SK-N-SH (cell line): ENCODE results near the gene EEA1. TPM values are rescaled to one million over a fixed set of nuclear protein-coding genes. Genes with fewer than 3 reads are reported as not detected.
A peak's percentile ranks its signal among the peaks of the same experiment; 100 is the strongest.

ENCODE experiments used
- CTCF ChIA-PET: fragments of 300-600, 350-600 bp; formaldehyde crosslinking; extraction: SDS; loops from one replicate; lab custom pipeline; 2021; lab: Yijun Ruan, JAX
- POLR2A ChIA-PET: fragments of 350-600 bp; sonication (Branson Sonifier 250); formaldehyde crosslinking; extraction: SDS; loops from one replicate; lab custom pipeline; 2020; ENCODE audit warnings: antibody characterized with exemption, inconsistent platforms; lab: Yijun Ruan, JAX
- DNase-seq: peaks from one replicate; pipeline ENCODE4 v3.0.0; 2012
- H2AFZ ChIP-seq: fragments of 200-600 bp; sonication (generic); 2 replicates; pipeline ENCODE4 v1.8.1; 2016; ENCODE audit warnings: antibody characterized with exemption, mild to moderate bottlenecking, low read depth
- H3F3A ChIP-seq: fragments of 200-600 bp; sonication (generic); replicated peaks from 2 replicates; pipeline ENCODE3; 2016; ENCODE audit warnings: antibody characterized with exemption, mild to moderate bottlenecking; ENCODE audit not compliant: insufficient read depth
- H3K27ac ChIP-seq, 2 experiments: fragments of 200-500 bp in 1 of 2; fragments of 200-600 bp in 1 of 2; sonication (Bioruptor generic) in 1 of 2; sonication (generic), shearing (Covaris generic) in 1 of 2; 2 replicates each; pipeline versions ENCODE4 v1.5.1 to v1.6.1; 2014 to 2016; ENCODE audit warnings: low read depth in 2 of 2, inconsistent platforms in 1 of 2, low read length in 1 of 2, mild to moderate bottlenecking in 1 of 2, mixed read lengths in 1 of 2
- H3K27me3 ChIP-seq: fragments of 200-600 bp; sonication (generic), shearing (Covaris generic); 2 replicates; pipeline ENCODE4 v1.6.1; 2016; ENCODE audit warnings: mixed run types; ENCODE audit not compliant: insufficient read depth
- H3K36me3 ChIP-seq, 2 experiments: fragments of 200-500 bp in 1 of 2; fragments of 200-600 bp in 1 of 2; sonication (Bioruptor generic) in 1 of 2; sonication (generic) in 1 of 2; replicated peaks in 1 of 2; 2 replicates each; pipeline versions ENCODE3 to v1.5.1; 2014 to 2016; ENCODE audit warnings: low read length in 1 of 2, mild to moderate bottlenecking in 1 of 2; ENCODE audit not compliant: insufficient read depth in 2 of 2, control insufficient read depth in 1 of 2
- H3K4me1 ChIP-seq, 2 experiments: fragments of 200-500 bp in 1 of 2; fragments of 200-600 bp in 1 of 2; sonication (Bioruptor generic) in 1 of 2; sonication (generic), shearing (Covaris generic) in 1 of 2; 2 replicates each; pipeline versions ENCODE4 v1.5.1 to v1.6.1; 2014 to 2016; ENCODE audit warnings: low read depth in 1 of 2, low read length in 1 of 2, mixed run types in 1 of 2; ENCODE audit not compliant: insufficient read depth in 2 of 2, control insufficient read depth in 1 of 2
- H3K4me2 ChIP-seq: fragments of 200-600 bp; sonication (generic), shearing (Covaris generic); 2 replicates; pipeline ENCODE4 v1.6.1; 2017; ENCODE audit warnings: mixed run types
- H3K4me3 ChIP-seq, 2 experiments: fragments of 200-500 bp in 1 of 2; fragments of 200-600 bp in 1 of 2; sonication (Bioruptor generic) in 1 of 2; sonication (generic), shearing (Covaris generic) in 1 of 2; 2 replicates each; pipeline versions ENCODE4 v1.5.1 to v1.8.1; 2014 to 2016; ENCODE audit warnings: low read depth in 2 of 2, inconsistent platforms in 1 of 2, low read length in 1 of 2, mild to moderate bottlenecking in 1 of 2, mixed read lengths in 1 of 2, moderate library complexity in 1 of 2
- H3K79me2 ChIP-seq: fragments of 200-600 bp; sonication (generic); 2 replicates; pipeline ENCODE4 v1.8.1; 2017; ENCODE audit warnings: mild to moderate bottlenecking; ENCODE audit not compliant: insufficient read depth
- H3K9ac ChIP-seq: fragments of 200-600 bp; sonication (generic); 2 replicates; pipeline ENCODE4 v1.6.1; 2017; ENCODE audit warnings: mixed run types
- H3K9me2 ChIP-seq: fragments of 200-600 bp; sonication (generic); 2 replicates; pipeline ENCODE4 v1.6.1; 2017; ENCODE audit warnings: mixed run types
- H3K9me3 ChIP-seq: fragments of 200-600 bp; sonication (generic); 2 replicates; pipeline ENCODE4 v1.6.1; 2017; ENCODE audit warnings: mixed run types, mild to moderate bottlenecking, moderate library complexity
- H4K20me1 ChIP-seq: fragments of 200-600 bp; sonication (generic); 2 replicates; pipeline ENCODE4 v1.6.1; 2017; ENCODE audit warnings: mild to moderate bottlenecking, mixed run types; ENCODE audit not compliant: insufficient read depth
- CTCF ChIP-seq: fragments of 200-600 bp; sonication (generic); IDR thresholded peaks from 2 replicates; pipeline ENCODE4 v1.6.1; 2017; ENCODE audit warnings: antibody characterized with exemption, mild to moderate bottlenecking, moderate library complexity
- ELF1 ChIP-seq: IDR thresholded peaks from 2 replicates; pipeline ENCODE4 v1.4.0; 2012
- EP300 ChIP-seq, 2 experiments: IDR thresholded peaks; 2 replicates each; pipeline versions ENCODE4 v1.4.0 to v1.6.1; 2012; ENCODE audit warnings: borderline replicate concordance in 1 of 2, low read depth in 1 of 2, low read length in 1 of 2
- EZH2phosphoT487 ChIP-seq: fragments of 200-600 bp; sonication (generic); IDR thresholded peaks from 2 replicates; pipeline ENCODE4 v1.6.1; 2017; ENCODE audit warnings: low read depth, mixed run types, mild to moderate bottlenecking, antibody characterized with exemption, moderate library complexity, borderline replicate concordance
- FOSL2 ChIP-seq: IDR thresholded peaks from 2 replicates; pipeline ENCODE4 v1.4.0; 2012; ENCODE audit warnings: low read depth, mild to moderate bottlenecking, moderate library complexity, borderline replicate concordance
- FOXM1 ChIP-seq: IDR thresholded peaks from 2 replicates; pipeline ENCODE4 v1.4.0; 2012; ENCODE audit warnings: low read depth, mild to moderate bottlenecking
- GATA2 ChIP-seq: sonication (generic); formaldehyde crosslinking; IDR thresholded peaks from 2 replicates; pipeline ENCODE4 v1.5.0; 2020; ENCODE audit warnings: mild to moderate bottlenecking, missing genetic modification reagents
- MAX ChIP-seq: IDR thresholded peaks from 2 replicates; pipeline ENCODE4 v1.4.0; 2012; ENCODE audit warnings: low read depth
- MEF2A ChIP-seq: IDR thresholded peaks from 2 replicates; pipeline ENCODE4 v1.4.0; 2012; ENCODE audit warnings: low read depth, borderline replicate concordance
- NFIC ChIP-seq: IDR thresholded peaks from 2 replicates; pipeline ENCODE4 v1.4.0; 2012; ENCODE audit warnings: borderline replicate concordance
- NRF1 ChIP-seq: IDR thresholded peaks from 2 replicates; pipeline ENCODE4 v1.6.1; 2012; ENCODE audit warnings: low read depth, mild to moderate bottlenecking, low read length
- PBX3 ChIP-seq: IDR thresholded peaks from 2 replicates; pipeline ENCODE4; 2012
- POLR2AphosphoS5 ChIP-seq: IDR thresholded peaks from 2 replicates; pipeline ENCODE4 v1.6.1; 2012; ENCODE audit warnings: low read depth, low read length
- RAD21 ChIP-seq: IDR thresholded peaks from 2 replicates; pipeline ENCODE4 v1.6.1; 2012; ENCODE audit warnings: mild to moderate bottlenecking, low read length
- RCOR1 ChIP-seq: fragments of 150-350 bp; IDR thresholded peaks from 2 replicates; pipeline ENCODE4 v1.6.1; 2017; ENCODE audit warnings: antibody characterized with exemption, low read length
- REST ChIP-seq: IDR thresholded peaks from 2 replicates; pipeline ENCODE4 v1.6.1; 2012; ENCODE audit warnings: mild to moderate bottlenecking, low read depth, low read length, moderate library complexity
- RXRA ChIP-seq: IDR thresholded peaks from 2 replicates; pipeline ENCODE4 v1.4.0; 2012; ENCODE audit warnings: low read depth, mild to moderate bottlenecking, borderline replicate concordance
- SIN3A ChIP-seq: IDR thresholded peaks from 2 replicates; pipeline ENCODE4 v1.6.1; 2012; ENCODE audit warnings: low read depth, mild to moderate bottlenecking, low read length, moderate library complexity, borderline replicate concordance
- SMC3 ChIP-seq: IDR thresholded peaks from 2 replicates; pipeline ENCODE4 v1.6.1; 2012; ENCODE audit warnings: low read depth, low read length, improper control_type of control experiment
- TCF12 ChIP-seq: IDR thresholded peaks from 2 replicates; pipeline ENCODE4 v1.4.0; 2012
- TEAD4 ChIP-seq: IDR thresholded peaks from 2 replicates; pipeline ENCODE4 v1.4.0; 2012; ENCODE audit warnings: mild to moderate bottlenecking, borderline replicate concordance; ENCODE audit not compliant: insufficient read depth
- USF2 ChIP-seq: fragments of 150-350 bp; IDR thresholded peaks from 2 replicates; pipeline ENCODE4 v1.6.1; 2017; ENCODE audit warnings: antibody characterized with exemption, low read length, low read depth, borderline replicate concordance
- YY1 ChIP-seq: IDR thresholded peaks from 2 replicates; pipeline ENCODE4 v1.4.0; 2012; ENCODE audit warnings: low read depth, mild to moderate bottlenecking
- WGBS: methylation state at CpG from one replicate; pipeline ENCODE4 v1.1.6; 2017; ENCODE audit warnings: low lambda C conversion rate; 5-methylcytosine and 5-hydroxymethylcytosine counted together
- polyA plus RNA-seq, 3 experiments: library from polyadenylated mRNA; depleted of rRNA; stranded (reverse); fragments of >200 nt; gene quantifications; 2 replicates each; pipeline ENCODE4 v1.2.3, GENCODE V29; 2012
- TF ChIP-seq, protein P1 (sequence below): fragments of 150-350 bp; IDR thresholded peaks from 2 replicates; pipeline ENCODE4 v1.6.1; 2016; ENCODE audit warnings: mild to moderate bottlenecking, low read depth, low read length

EEA1 gene
- polyA plus RNA-seq, 1 of the 3 experiments (the other 2 are of a cell fraction), result 1.5 TPM

DNA sequence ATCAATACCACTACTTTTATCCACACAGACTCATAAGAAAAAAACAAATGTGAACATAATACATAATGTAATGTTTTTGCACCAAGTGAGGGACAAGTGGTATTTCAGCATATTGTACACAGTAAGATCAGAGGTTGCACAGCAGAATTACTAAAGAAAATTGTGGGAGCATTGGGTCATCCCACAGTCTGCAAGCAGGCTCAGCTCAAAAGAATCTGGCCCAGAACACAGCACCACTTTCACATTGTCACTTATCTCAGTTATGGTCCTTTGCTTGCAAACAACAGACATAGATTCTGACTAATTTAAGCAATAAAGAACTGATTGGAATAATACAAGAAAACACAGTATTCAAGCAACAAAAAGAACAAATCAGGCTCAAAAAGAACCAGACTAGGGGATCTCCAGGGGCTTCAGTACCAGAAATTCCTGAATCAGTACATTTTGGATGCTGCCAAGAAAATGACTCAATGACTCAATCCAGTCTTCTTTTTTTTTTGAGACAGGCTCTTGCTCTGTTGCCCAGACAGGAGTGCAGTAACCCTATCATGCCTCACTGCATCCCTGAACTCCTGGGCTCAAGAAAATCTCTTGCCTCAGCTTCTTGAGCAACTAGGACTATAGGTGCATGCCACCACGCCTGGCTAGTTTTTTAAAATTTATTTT is 42.9 kb upstream of the EEA1 start:
- no peak for DNase-seq
- CTCF ChIA-PET, result no interaction called here
- Histone ChIP-seq H3K27ac (peak overlapping the region in 1 of 2 experiments; percentile 61; a peak in 2 of 4 replicates), H3K4me3 (peak overlapping the region in 1 of 2 experiments; percentile 40; a peak in 1 of 4 replicates), H3K9me2 (no peaks in the 10 kb centered on the region), H3K9me3 (0 out of 2 replicates have a peak, but pooled peaks cover 3% of the 10 kb centered on the region), H3K9ac (no peak overlapping the region), H2AFZ (no peak overlapping the region), H3K27me3 (no peaks in the 10 kb centered on the region), H3K79me2 (no peaks in the 10 kb centered on the region), H4K20me1 (no peaks in the 10 kb centered on the region), H3F3A (peaks cover 19% of the 10 kb centered on the region), H3K36me3 (no peaks in the 10 kb centered on the region), H3K4me1 (no peaks in the 10 kb centered on the region), H3K4me2 (peak overlapping the region; percentile 9; the same call in 1 of the 2 replicates)
- WGBS, result 89% methylated on average over 1 of the region's 1 CpG
- POLR2A ChIA-PET, result no interaction called here
- TF ChIP-seq NRF1 (no peak), ELF1 (no peak), PBX3 (peak; percentile 29; the same call in 1 of the 2 replicates), TCF12 (peak; percentile 32; the same call in 1 of the 2 replicates), YY1 (no peak), MEF2A (no peak), GATA2 (CRISPR knock-in tag) (no peak), TEAD4 (no peak), POLR2AphosphoS5 (no peak), NFIC (peak; percentile 61), USF2 (no peak), MAX (no peak), CTCF (no peak), REST (no peak), EZH2phosphoT487 (no peak), SMC3 (no peak), RAD21 (no peak), EP300 (IDR thresholded peaks at IDR 0.05; ENCODE audit: borderline replicate concordance in 1 of 2, low read depth in 1 of 2, low read length in 1 of 2) (no peak), RCOR1 (no peak), FOSL2 (peak; percentile 34; the same call in 1 of the 2 replicates), SIN3A (no peak), RXRA (no peak), FOXM1 (no peak)
- TF ChIP-seq, protein P1, sequence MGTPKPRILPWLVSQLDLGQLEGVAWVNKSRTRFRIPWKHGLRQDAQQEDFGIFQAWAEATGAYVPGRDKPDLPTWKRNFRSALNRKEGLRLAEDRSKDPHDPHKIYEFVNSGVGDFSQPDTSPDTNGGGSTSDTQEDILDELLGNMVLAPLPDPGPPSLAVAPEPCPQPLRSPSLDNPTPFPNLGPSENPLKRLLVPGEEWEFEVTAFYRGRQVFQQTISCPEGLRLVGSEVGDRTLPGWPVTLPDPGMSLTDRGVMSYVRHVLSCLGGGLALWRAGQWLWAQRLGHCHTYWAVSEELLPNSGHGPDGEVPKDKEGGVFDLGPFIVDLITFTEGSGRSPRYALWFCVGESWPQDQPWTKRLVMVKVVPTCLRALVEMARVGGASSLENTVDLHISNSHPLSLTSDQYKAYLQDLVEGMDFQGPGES, result no peak
